ENCODE results near the gene ZNF428. TPM values are rescaled to one million over a fixed set of nuclear protein-coding genes. Genes with fewer than 3 reads are reported as not detected.
"Not testable (repeated sequence)": the region's sequence is repeated elsewhere in the genome, so short reads cannot be mapped to it uniquely, and the experiment has no call there.

ZNF428 gene
- polyA plus RNA-seq, 3 donors: 107 to 138 (median 127) TPM

DNA sequence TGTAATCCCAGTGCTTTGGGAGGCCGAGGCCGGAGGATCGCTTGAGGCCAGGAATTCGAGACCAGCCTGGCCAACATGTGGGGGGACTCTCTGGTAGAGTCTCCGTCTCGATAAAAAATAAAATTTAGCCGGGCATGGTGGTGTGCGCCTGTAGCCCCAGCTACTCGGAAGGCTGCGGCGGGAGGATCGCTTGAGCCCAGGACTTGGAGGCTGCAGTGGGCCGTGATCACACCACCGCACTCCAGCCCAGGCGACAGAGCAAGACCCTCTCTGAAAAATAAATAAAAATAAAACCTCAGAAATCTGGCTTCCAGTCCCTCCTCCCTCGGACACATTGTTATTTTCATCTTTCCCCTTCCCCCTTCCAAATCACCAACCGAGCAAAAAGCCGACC is 23.8 kb downstream of the ZNF428 start:
- no peak for DNase-seq

DNA sequence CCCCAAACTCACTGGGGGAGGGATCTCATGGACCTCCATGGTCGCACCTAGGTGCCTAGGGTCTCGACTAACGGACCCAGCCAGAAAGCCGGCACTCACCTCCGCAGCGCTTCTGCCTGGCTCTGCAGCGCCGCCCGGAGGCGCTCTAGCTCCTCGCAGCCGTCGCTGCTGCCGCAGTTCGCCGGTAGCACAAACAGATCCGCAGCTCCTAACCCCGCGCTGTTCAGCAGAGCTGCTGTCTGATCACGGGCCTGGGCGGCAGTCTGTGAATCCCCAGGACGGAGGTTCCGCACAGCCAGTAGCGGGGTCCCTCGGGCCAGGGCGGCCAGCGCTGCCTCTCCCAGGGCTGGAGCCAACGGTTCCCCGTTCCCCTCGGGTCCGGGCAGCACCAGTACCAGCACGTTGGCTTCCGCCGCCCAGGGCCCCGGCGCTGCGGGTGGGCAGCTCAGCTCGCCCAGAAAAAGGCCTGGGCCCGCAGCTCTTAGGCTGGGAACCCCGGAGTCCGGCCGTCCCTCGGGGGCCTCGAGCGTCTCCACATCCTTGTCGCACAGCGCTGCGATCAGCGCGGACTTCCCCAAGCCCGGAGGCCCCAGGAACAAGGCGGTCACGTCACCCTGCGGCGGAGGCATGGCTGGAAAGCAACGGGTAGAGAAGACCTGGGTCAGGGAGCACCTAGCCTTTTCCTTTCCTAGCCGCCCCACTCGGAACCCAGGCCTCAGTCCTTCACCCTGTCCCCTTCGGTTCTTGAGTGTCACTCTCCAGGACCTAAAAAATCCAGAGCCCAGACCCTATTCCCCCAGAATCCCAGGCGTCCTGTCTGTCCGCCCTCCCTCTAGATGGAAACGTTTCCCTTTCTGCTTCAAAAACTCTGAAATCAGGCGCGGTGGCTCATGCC is 24.5 kb downstream of the ZNF428 start:
- DNase-seq: peak; percentile 65

DNA sequence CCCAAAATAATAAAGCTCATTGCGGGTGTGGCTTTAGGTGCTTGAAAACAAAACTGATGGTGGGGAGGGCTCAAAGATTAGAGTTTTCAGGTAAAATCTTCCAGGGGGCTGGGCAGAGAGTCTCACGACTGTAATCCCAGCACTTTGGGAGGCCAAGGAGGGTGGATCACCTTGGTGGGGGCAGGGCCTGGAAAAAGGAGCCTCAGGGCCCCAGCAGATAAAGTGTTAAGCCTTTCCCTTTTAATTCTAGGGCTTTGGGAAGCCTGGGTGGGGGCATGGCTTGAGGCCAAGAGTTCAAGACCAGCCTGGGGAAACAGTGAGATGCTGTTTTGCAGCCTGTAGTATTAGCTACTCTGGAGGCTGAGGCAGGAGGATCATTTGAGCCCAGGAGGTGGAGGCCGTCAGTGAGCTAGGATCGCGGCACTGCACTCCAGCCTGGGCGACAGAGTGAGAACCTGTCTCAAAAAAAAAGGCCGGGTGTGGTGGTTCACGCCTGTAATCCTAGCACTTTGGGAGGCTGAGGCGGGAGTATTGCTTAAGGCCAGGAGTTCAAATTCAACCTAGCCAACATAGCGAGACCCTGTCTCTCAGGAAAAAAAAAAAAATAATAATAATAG is 25.2 kb downstream of the ZNF428 start:
- no peak for DNase-seq

DNA sequence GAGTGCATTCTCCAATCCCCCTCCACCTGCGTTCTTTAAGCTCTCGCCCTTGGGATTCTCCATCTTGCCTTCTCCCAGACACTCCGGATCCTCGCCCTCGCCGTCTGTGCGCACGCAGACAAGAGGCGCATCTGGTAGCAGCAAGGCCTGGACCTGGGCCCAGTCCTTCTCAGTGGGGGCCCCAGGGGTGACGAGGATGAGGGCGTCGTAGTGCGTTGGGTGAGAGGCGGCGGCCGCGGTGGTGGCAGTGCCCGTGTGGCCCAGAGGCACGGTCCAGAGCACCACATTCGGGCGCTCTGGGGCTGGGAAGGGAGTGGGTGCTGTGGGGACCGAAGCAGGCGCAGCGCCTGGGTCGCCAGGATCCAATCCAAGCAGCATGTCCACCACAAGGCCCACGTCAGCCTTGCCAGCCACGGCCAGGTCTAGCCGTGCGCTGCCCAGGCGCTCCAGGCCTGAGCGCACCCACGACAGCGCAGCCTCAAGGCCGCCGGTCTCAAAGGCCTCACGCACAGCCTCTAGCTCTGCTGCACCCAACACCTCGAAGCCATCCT is 26.6 kb downstream of the ZNF428 start:
- no peak for DNase-seq

DNA sequence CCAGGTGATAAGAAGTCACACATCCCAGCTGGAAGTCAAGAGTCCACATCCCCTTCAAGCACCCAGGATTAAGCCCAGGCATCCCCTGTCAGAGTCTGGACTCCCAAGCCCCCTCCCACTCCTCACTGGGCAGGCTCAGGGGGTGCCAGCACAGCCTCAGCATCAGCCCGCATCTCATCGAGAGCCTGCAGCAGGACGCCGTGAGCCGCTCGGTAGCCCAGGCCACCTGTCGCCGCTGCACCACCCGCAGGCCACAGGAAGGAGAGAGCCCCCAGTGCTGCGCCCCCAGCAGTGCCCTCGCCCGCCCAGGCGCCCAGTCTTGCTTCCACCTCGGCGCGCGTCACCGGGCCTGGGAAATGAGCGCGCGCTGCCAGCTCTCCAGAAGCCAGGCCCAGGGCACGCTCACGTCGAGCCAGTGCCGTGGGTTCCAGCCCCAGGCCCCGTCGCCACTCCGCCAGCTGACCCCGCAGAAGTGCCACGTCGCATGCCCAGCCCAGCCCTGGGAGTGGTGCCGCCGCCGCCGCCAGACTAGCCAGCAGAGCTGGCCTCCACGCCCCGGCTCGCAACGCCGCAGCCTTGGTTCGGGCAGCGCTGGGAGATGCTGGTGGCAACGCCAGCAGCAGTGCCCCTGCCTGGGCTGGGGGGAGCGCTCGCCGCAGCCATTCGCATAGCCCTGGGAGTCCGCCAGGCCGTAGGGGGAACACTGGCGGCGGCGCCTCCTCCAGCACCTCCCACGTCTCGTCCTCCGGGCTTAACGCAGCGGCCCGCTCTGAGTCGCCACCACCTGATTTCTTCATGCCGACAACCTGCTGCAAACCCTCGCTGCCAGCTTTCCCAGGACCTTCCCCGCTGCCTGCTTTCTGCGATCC is 27.3 kb downstream of the ZNF428 start:
- no peak for DNase-seq

DNA sequence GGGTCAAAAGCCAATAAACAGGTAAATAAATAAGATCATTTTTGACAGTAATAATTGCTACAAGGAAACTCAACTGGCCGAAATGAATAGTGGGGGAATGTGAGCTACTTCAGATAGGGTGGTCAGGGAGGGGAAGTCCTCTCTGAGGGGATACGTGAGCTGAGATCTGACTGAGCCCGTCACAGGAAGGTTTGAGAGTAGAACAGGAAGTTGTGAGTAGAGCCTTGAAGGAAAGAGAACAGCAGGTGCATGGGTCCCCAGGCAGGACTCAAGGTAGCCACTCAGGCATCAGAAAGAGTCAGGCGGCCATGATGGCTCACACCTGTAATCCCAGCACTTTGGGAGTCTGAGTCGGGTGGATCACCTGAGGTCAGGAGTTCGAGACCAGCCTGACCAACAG is 29.8 kb downstream of the ZNF428 start:
- DNase-seq: no peak

DNA sequence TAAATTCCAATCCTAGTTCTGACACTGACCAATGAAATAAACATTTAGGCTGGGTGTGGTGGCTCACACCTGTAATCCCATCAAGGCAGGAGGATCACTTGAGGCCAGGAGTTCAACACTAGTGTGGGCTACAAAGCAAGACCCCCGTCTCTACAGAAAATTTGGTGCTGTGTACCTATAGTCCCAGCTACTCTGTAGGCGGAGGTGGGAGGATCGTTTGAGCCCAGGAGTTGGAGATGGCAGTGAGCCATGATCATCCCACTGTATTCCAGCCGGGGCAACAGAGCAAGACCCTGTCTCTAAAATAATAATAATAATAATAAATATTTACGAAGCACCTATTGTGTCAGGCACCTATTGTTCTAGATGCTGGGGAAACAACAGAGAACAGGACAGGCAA is 30.2 kb downstream of the ZNF428 start:
- no peak for DNase-seq

DNA sequence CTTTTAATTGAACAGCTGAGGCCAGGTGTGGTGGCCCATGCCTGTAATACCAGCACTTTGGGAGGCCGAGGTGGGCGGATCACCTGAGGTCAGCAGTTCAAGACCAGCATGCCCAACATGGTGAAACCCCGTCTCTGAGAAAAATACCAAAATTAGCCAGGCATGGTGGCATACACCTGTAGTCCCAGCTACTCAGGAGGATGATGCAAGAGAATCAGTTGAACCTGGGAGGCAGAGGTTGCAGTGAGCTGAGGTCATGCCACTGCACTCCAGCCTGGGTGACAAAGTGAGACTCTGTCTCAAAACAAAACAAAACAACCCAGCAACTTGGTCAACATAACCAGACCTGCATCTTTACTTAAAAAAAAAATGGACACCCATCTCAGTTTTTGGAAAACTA is 32.4 kb downstream of the ZNF428 start:
- DNase-seq: not testable (repeated sequence)

DNA sequence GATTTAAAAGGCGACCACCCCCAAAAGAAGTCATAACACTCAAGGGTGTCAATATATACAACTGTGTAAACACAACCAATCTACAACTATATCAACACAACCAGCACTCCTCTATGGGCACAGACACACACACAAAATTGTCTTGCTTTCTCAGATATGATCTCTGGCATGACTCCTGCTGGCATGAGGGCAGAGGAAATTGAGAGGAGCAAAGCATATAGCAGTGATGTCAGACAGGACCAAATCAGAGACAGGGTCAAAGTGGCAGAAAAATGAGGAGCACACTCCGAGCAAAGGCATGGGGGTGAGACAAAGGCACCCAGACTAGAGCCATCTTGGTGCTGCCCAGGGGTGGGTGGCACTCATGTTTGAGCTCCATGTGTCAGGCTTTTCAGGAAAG is 33.1 kb downstream of the ZNF428 start:
- no peak for DNase-seq

DNA sequence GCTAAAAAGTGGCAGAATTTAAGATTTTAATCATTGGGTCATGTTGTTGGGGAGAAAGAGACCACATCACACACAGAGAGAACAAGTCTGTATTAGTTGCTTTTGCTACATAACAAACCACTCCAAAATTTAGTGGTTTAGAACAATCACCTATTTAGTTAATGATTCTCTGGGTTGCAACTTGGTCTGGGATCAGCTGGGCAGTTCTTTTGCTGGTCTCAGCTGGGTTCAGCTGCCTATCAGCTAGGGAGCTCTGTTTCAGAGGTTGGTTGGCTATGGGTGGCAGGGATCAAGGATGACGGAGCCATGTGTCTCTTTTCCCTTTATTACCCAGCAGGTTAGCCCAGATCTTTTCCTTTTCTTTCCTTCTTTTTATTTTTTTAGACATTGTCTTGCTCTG is 34.9 kb downstream of the ZNF428 start:
- no peak for DNase-seq

DNA sequence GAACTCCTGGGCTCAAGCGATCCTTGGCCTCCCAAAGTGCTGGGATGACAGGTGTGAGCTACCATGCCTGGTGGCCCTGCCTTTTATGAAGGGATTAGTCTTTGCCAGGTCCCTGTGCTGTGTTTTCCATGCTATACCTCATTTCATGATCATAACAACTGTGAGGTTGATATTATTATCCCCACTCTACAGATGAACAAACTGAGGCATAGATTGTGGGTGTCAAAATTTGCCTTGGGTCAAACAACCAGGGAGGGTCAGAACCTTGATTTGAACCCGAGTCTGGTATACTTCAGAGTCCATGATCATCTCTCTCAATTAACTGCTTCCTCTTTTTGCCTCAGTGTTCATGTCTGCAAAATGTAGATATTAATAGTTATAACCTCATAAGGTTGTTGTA is 36.9 kb downstream of the ZNF428 start:
- no peak for DNase-seq

DNA sequence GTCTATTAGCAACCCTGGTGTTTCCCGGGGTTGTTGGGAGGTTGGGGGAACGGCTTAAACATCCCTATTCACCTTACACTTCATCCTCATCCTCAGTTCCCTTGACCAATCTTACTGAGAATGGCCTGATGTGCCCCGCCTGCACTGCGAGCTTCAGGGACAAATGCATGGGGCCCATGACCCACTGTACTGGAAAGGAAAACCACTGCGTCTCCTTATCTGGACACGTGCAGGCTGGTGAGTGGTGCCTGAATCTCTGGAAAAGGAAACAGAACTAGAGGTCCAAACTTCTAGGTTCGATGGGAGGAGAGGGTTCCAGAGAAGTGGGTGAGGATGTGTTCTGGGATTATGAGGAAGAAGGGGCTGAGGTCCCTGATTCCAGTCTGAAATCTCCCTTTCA is 38.0 kb downstream of the ZNF428 start:
- no peak for DNase-seq

DNA sequence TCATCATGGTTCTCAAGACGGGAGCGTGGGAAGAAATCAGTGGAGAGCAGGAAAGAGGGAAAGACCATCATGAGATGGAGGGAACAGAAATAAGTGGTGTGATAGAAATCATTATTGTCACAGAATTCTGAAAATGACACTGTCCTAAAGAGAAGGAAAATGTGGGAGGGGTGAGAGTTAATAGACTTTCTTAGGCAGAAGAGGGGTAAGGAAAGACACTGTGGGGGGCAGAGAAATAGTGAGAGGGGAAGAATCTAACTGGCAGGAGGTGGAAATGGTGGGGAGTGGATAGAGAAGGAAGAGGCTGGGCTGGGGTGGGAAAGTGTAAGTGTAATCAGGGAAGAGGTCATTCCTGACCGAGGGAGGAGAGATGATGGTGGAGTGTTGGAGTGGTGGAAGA is 40.6 kb downstream of the ZNF428 start:
- no peak for DNase-seq

DNA sequence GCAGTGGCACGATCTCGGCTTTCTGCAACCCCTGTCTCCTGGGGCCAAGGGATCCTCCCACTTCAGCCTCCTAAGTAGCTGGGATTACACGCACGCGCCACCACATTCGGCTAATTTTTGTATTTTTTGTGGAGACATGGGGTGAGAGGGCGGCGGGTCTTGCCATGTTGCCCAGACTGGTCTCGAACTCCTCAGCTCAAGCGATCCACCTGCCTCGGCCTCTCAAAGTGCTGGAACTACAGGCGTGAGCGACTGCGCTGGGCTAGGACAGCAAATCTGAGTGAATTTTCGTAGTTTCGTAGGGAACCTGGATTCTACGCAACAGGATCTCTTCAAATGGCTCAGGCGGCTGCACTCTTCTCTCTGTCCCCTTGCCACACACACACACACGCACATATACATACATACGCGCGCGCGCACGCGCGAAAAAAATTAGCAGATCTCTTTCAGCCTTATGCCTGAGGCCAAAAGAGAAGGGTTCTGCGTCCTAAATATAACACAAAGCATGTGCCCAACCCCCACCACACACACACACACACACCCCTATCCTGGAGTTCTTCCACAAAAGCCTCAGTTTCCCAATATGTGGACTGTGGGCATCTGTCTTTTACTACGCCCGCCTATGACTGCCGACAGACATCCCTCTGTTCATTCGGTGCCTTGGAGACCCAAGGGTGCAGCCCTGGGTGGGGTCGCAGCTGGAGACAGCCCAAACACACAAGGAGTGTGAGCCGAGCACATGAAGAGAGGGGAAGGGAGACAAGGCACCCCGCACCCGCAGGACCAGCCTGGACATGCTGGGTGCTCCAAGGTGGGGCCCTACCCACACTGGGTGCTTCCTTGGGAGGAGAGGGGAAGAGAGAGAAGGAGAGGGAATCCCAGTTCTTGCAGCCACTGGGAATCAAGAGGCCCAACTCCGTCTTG is 43.2 kb downstream of the ZNF428 start:
- DNase-seq: no peak

DNA sequence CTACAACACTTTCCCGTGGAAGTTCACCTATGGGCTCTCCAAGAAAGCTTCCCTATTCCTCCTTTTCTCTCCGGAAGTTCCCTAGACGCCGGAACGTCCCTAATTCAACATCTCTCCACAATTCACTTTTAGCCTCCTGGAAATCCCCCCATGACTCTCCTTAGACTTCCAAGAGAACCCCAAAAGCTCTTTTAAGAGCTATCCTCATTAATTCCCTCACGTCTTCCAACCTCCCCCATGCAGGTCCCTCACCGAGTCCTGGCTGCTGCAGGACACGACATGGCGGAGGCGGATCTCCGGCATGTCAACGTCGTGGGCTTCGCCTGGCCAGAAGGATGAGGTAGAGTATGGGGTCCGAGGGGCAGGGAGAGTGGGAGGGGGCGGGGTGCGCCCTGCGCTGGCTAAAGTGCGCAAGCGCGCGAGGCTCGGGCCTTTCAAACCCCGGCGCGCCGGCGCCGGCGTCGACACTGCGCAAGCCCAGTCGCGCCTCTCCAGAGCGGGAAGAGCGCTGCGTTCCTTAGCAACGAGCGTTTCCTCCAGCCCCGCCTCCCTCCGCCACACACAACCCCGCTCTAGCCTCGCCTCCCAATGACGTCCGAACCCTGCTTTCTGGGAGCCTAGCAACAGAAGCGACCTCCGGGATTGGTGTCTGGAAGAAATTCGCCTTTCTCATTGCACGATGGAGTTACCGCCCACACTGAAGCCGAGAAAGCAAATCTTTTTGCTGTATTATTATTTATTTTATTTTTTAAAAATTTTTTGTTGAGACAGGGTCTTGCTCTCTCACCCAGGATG is 44.1 kb downstream of the ZNF428 start, which contains the start of the genes PINLYP and XRCC1:
PINLYP (plus strand) TSS at position 646 of the 795 bp plus-strand sequence. CDS start 1,391 bp downstream, outside the sequence.
XRCC1 (minus strand) TSS at position 372 of the 795 bp plus-strand sequence; CDS start at position 303, 69 bp downstream.
- DNase-seq: peak; percentile 99

DNA sequence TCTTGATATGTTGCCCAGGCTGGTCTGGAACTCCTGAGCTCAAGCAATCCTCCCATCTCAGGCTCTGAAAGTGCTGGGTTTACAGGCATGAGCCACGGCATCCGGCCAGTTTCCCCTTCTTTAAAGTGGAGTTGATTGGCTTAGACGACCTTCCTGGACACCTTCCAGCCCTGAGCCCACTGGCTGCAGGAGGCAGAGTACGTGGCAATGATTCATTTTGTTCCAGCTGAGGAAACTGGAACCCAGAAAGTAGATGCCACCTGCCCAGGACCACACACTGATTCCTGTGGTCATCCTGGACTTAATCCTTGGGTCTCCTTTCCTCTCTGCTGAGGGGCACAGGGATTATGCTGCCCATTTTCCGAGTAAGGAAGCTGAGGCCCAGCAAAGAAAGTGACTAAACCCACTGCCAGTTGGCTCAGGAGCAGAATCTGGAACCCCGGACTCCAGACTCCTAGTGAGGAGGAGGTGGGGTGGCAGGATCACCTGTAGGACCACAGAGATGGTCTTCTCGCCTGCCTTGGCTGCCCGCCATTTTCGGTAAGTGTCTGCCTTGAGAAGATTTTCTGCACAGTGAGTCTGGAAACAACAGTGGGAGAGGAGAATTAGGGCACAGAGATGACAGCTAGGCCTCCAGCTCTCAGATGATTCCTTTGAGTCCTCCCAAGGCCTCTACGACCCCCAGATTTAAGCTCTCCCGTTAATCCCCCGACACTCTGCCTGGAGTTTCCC is 44.8 kb downstream of the ZNF428 start:
- no peak for DNase-seq

DNA sequence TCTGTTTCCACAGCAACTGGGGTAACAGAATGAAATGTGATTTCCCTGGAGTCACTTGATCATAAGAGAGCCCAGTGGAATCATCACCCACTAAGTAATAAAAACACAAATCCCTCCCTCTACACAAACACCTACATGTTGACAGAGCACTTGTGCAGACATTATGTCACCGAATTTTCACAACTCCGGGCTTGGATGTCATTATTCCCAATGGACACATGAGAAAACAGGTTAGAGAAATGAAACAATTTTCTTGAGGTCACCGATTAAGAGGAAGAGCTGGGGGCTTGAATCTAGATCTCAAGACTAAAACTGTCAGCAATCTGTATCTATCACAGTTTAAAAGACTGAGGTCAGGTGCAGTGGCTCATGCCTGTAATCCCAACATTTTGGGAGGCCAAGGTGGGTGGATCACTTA is 47.2 kb downstream of the ZNF428 start:
- DNase-seq: no peak

DNA sequence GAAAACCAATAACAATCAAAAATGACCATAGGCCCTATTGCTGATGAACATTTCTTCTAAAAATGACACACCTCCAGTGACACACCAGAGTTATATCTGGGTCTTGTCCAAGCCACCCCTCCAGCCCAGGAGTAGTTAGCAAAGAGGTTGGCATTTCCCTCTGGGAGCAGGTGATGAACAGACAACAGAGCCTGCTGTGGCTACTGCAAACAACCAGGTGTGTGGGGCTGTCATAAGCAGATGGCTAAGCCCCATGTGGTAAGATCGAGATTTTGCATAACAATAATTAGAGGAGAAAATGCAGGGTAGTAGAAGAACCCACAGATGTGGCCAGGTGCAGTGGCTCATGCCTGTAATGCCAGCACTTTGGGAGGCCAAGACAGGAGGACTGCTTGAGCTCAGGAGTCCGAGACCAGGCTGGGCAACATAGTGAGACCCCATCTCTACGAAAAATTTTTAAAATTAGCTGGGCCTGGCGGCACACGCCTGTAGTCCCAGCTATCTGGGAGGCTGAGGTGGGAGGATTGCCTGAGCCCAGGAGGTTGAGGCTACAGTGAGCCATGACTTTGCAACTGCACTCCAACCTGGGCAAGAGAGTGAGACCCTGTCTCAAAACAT is 49.1 kb downstream of the ZNF428 start:
- no peak for DNase-seq

DNA sequence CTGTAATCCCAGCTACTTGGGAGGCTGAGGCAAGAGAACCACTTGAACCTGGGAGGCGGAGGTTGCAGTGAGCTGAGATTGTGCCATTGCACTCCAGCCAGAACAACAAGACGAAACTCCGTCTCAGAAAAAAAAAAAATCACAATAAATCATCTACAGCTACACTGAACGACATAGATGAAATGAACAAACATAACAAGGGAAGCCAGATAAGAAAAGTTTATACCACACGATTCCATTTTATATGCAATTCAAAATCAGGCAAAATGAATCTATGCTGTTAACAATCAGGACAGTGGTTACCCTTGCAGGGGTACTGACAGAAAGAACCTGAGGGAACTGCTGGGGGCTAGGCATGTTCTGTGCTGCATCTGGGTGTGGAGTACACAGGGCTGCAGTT is 49.8 kb downstream of the ZNF428 start:
- DNase-seq: no peak

Measured in renal pelvis (tissue), 4 donors.